PFSK-1 (cell line): ENCODE data around the gene RHPN2.

Experiments used
- FOXP2 ChIP-seq: optimal IDR thresholded peaks from 2 replicates; pipeline ENCODE3; 2011; ENCODE audit warnings: borderline replicate concordance, control low read depth, inconsistent platforms; ENCODE audit not compliant: insufficient read depth; ENCODE audit errors: extremely low read length, extremely low read depth
- POLR2AphosphoS5 ChIP-seq: IDR thresholded peaks from 2 replicates; pipeline ENCODE4 v1.6.1; 2012; ENCODE audit warnings: low read depth, mild to moderate bottlenecking, control low read depth, low read length, moderate library complexity
- SIN3A ChIP-seq: IDR thresholded peaks from 2 replicates; pipeline ENCODE4 v1.6.1; 2012; ENCODE audit warnings: mild to moderate bottlenecking, low read length, moderate library complexity, borderline replicate concordance; ENCODE audit not compliant: insufficient read depth
- TAF1 ChIP-seq: IDR thresholded peaks from 2 replicates; pipeline ENCODE4 v1.6.1; 2012; ENCODE audit warnings: low read length, control low read depth, borderline replicate concordance; ENCODE audit not compliant: insufficient read depth
- TF ChIP-seq, protein P1 (sequence below), 2 experiments: IDR thresholded peaks; 2 replicates each; pipeline versions ENCODE4 v1.6.1 to v1.8.0; 2011 to 2012; ENCODE audit warnings: low read depth in 2 of 2, low read length in 2 of 2, control low read depth in 1 of 2, inconsistent platforms in 1 of 2, mild to moderate bottlenecking in 1 of 2, moderate library complexity in 1 of 2; ENCODE audit not compliant: insufficient read depth in 1 of 2

RHPN2 gene

DNA sequence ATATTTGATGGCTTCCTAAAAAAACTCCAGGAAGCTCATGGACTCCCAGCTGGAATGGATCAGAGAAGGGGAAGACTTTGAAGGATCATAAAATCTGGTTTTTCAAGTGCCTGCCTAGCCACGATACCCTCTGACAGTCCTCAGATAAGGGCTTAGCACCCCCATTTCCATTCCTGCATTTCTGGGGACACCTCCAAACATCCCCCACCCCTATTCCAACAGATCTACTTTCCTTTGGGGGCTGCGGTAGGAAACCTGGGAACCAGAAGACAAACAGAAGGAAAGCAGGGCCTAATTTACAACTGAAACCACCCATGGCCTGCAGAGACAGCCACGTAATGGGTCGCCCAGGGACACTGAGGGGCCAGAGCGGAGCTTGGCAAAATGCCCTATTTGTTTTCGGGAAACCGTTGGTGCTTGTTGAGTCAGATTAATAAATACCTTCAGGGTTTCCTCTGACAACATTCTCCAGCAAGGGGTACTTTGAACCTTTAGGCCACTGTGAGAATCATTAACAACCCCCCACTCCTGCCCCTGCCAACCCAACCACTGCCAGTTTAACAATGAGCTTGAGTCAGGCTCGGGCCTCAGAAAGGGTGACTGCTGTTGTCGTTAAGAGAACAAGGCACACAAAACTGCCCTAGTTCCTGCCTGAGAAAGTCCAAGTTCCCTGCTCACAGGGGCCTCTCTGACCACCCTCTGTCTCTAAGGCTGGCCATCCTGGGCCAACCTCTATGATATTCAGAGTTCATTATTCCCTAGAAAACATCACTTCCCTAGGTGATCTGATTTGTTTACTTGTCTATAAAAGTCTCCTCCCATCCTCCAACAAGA is 23.5 kb downstream of the RHPN2 start:
- TF ChIP-seq, protein P1, sequence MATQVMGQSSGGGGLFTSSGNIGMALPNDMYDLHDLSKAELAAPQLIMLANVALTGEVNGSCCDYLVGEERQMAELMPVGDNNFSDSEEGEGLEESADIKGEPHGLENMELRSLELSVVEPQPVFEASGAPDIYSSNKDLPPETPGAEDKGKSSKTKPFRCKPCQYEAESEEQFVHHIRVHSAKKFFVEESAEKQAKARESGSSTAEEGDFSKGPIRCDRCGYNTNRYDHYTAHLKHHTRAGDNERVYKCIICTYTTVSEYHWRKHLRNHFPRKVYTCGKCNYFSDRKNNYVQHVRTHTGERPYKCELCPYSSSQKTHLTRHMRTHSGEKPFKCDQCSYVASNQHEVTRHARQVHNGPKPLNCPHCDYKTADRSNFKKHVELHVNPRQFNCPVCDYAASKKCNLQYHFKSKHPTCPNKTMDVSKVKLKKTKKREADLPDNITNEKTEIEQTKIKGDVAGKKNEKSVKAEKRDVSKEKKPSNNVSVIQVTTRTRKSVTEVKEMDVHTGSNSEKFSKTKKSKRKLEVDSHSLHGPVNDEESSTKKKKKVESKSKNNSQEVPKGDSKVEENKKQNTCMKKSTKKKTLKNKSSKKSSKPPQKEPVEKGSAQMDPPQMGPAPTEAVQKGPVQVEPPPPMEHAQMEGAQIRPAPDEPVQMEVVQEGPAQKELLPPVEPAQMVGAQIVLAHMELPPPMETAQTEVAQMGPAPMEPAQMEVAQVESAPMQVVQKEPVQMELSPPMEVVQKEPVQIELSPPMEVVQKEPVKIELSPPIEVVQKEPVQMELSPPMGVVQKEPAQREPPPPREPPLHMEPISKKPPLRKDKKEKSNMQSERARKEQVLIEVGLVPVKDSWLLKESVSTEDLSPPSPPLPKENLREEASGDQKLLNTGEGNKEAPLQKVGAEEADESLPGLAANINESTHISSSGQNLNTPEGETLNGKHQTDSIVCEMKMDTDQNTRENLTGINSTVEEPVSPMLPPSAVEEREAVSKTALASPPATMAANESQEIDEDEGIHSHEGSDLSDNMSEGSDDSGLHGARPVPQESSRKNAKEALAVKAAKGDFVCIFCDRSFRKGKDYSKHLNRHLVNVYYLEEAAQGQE (IDR thresholded peaks at IDR 0.05; ENCODE audit: insufficient read depth in 1 of 2, low read depth in 2 of 2, low read length in 2 of 2) = no peak
- TF ChIP-seq TAF1 = no peak
- no peak for TF ChIP-seq FOXP2
- TF ChIP-seq POLR2AphosphoS5 = no peak
- TF ChIP-seq SIN3A = no peak

DNA sequence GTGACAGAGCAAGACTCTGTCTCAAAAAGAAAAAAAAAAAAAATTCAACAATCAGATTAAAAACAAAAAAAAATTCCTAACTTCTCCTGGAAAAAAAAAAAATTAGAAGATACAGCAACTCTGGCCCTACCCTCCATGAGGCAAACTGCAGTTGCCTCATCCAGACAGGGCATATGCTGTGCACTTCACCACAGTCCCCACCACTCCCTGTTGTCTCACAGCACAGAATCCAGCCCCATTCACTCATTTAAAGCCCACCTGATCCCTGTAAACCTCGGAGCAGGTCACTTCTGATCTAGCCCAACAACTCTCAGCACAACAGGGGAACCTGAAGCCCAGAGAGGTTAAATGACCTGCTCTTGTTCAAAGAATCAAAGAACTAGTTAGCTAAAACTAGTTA is 24.9 kb downstream of the RHPN2 start:
- TF ChIP-seq, protein P1 (IDR thresholded peaks at IDR 0.05; ENCODE audit: insufficient read depth in 1 of 2, low read depth in 2 of 2, low read length in 2 of 2) = no peak
- no peak for TF ChIP-seq TAF1
- TF ChIP-seq SIN3A = no peak
- TF ChIP-seq POLR2AphosphoS5 = no peak
- TF ChIP-seq FOXP2 = no peak

DNA sequence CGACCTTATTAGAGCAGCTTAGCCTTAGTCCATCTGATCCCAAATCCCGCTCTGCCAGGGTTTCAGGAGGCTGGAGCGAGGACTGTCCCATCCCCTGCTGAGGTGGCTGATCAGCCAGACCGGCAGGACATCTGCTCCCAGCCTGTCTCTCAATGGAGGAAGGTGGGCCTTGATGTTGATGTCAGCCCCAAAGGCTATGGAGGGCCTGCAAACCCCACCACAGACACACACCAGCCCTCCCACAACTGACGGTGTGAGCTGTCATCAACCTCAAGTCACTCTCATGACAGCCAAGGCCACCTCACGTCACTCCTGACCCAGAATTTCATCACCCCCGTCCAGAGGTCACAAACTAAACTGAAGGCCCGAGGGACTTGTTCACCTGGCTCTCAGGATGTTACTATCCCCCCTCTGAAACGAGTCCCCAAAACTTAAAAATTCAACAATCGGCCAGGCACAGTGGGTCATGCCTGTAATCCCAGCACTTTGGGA is 25.5 kb downstream of the RHPN2 start:
- no peak for TF ChIP-seq POLR2AphosphoS5
- TF ChIP-seq, protein P1 (IDR thresholded peaks at IDR 0.05; ENCODE audit: insufficient read depth in 1 of 2, low read depth in 2 of 2, low read length in 2 of 2) = no peak
- TF ChIP-seq SIN3A = no peak
- no peak for TF ChIP-seq FOXP2

DNA sequence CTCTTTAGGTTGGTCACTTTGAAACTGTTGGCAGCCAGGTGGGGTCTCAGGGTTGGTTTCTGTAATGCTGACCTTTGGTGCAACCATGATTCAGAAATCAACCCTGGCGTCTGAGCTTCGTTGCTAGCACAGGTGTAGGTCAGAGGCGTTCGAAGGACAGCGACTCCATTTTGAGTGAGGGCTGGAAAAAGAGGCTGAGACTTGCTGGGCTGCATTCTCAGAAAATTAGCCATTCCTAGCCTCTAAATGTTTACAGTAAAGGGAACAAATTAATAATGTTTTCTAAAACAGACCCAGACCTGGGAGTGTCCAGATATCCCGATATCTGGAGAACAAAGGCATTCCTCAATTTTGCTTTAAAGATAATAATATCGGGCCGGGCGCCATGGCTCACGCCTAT is 29.2 kb downstream of the RHPN2 start:
- TF ChIP-seq, protein P1 (IDR thresholded peaks at IDR 0.05; ENCODE audit: insufficient read depth in 1 of 2, low read depth in 2 of 2, low read length in 2 of 2) = no peak
- TF ChIP-seq POLR2AphosphoS5 = no peak
- TF ChIP-seq FOXP2 = no peak
- TF ChIP-seq SIN3A = no peak
- TF ChIP-seq TAF1 = no peak
